PC-3 (cell line): Measurements from ENCODE around the gene C16orf92.

Experiments used
- CTCF ChIP-seq: fragments of 300-600 bp; sonication (generic); conservative IDR thresholded peaks from 2 replicates; pipeline ENCODE4 v1.5.1; 2017; ENCODE audit warnings: antibody characterized with exemption, low read depth, mild to moderate bottlenecking, low read length
- EZH2 ChIP-seq: fragments of 300-600 bp; sonication (generic); IDR thresholded peaks from one replicate; pipeline ENCODE4 v1.6.1; 2017; ENCODE audit warnings: antibody characterized with exemption, mild to moderate bottlenecking, low read length; ENCODE audit not compliant: unreplicated experiment

- TF ChIP-seq EZH2: no peak
- no peak for TF ChIP-seq CTCF
Measured at GRCh38 chr16:30052671-30053372, 29.8 kb downstream of the C16orf92 start.
